HG03432 (cell line): ENCODE results near the gene PIGT.

Experiments
- ATAC-seq: cut with Tn5 transposase; IDR thresholded peaks from one replicate; pipeline ENCODE4 v1.9.1; 2021; ENCODE audit warnings: mild to moderate bottlenecking, moderate library complexity; ENCODE audit not compliant: unreplicated experiment

PIGT gene

DNA sequence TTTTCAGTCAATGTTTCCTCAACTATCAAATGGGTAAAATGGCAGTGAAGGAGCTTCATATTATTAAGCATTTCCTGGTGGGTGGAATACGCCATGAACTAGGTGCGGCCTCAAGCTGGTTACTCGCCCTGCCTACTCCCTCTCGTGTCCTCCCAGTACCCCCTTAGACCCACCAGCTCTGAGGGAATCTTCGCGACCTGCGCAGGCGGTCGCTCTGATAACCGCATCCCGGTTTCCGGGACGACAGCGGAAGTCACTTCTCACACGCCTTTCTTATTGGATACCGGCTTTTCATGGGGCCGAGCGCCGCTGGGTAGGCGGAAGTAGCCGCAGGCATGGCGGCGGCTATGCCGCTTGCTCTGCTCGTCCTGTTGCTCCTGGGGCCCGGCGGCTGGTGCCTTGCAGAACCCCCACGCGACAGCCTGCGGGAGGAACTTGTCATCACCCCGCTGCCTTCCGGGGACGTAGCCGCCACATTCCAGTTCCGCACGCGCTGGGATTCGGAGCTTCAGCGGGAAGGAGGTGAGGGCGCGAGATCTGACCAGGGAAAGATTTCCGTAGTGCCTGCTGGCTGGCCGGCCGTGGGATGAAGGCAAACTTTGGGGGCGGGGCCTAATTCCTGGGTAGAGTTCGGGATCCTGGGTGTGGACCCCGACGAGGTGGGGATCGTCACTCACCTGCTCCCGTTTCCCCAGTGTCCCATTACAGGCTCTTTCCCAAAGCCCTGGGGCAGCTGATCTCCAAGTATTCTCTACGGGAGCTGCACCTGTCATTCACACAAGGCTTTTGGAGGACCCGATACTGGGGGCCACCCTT, at the start of gene PIGT:
PIGT (plus strand) TSS at position 320 of the 816 bp plus-strand sequence; CDS start at position 336, 16 bp downstream.
- peak; percentile 83 for ATAC-seq

DNA sequence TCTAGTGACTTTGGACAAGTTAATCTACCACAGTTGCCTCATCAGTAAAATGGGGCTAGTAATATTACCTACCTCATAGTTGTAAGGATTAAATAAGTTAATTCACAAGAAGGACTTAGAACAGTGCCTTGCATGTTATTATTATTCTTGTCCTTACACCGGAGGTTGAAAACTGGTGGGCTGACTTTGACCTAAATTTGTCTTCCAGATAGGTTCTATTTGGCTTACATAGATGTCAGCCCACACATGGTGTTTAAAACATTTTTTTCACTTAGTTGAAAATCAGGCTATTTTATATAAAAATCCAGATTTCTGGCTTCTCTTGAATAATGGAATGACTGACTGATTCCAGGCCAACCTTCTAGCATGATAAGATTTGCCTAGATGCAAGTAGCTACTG, 49.7 kb upstream of the PIGT start:
- ATAC-seq: no peak

DNA sequence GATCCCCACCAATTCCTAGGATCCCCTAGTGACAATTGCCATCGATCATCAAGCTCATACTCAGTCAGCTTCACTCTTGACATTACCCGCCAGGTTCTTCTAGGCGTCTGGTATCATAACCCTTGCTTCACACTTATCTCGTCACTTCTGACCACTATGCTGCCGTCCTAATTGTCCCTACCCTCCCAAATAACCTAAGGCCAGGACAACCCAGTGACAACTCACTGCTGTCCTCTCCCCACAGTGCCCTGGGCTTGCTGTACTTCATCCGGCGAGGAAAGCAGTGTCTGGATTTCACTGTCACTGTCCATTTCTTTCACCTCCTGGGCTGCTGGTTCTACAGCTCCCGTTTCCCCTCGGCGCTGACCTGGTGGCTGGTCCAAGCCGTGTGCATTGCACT, 49.3 kb upstream of the PIGT start:
- no peak for ATAC-seq

DNA sequence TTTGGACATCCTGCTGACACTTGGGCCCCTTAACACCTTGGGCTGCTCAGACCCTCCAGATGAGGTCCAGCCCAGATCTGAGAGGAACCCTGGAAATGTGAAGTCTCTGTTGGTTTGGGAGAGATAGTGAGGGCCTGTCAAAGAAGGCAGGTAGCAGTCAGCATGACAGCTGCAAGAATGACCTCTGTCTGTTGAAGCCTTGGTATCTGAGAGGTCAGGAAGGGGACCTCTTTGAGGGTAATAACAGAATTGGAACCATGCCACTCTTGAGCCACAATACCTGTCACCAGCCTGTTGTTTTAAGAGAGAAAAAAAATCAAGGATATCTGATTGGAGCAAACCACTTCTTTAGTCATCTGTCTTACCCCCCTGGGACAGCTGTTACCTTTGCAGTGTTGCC, 48.8 kb upstream of the PIGT start:
- no peak for ATAC-seq

GRCh38 chr20:45368221-45368980, 47.5 kb upstream of the PIGT start:
- peak; percentile 79 for ATAC-seq

GRCh38 chr20:45370571-45371160, 45.3 kb upstream of the PIGT start:
- no peak for ATAC-seq

DNA sequence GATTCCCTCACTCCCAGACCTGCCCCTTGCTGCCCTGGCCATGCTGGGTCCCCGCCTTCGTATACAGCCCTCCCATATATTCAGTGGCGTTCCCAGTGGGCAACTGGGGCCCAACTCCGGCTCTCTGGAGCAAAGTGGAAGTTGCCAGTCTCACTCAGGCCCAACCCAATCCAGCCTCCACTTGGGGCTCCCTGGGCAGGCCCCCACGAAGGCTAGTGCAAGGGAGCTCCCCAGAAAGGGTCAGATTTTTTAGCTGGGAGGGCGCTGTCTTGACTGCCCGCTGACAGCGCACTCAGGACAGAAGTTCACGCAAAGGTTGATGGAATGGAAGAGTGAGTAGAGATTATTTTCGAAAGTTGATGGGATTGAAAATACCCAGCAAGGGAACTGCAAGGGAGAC, 43.7 kb upstream of the PIGT start:
- no peak for ATAC-seq

DNA sequence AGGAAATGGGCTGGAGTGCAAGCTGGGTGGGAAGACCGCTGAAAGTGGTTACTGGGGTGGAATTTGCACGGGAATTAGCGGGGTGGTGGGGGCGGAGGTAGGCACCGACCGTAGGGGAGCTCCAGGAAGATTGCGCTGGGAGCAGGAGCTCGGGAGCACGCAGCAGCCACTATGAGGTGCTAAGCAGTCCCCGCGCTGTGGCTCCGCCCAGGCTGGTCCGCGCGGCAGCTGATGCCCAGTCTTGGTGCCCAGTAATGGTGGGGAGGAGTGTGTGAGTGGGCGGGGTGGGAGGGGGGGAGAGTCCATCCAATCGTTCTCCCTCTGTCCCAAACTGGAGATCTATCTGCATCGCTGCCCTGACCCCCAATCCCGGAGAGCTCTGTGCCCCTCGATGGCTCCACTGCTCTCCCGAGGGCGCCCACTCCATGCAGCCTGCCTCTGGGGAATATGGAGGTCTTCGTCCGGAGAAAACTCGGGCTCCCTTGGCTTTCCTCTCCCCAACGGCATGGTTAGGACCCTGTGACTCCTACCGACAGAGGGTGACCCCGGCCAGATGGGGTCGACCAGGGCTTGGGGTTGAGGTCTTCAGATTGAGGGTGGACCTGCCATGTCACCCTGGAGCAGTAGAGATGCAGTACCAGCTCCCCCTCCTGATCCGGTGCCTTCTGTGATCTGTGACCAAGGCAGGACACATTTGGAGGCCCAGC, 43.1 kb upstream of the PIGT start:
- ATAC-seq: no peak

DNA sequence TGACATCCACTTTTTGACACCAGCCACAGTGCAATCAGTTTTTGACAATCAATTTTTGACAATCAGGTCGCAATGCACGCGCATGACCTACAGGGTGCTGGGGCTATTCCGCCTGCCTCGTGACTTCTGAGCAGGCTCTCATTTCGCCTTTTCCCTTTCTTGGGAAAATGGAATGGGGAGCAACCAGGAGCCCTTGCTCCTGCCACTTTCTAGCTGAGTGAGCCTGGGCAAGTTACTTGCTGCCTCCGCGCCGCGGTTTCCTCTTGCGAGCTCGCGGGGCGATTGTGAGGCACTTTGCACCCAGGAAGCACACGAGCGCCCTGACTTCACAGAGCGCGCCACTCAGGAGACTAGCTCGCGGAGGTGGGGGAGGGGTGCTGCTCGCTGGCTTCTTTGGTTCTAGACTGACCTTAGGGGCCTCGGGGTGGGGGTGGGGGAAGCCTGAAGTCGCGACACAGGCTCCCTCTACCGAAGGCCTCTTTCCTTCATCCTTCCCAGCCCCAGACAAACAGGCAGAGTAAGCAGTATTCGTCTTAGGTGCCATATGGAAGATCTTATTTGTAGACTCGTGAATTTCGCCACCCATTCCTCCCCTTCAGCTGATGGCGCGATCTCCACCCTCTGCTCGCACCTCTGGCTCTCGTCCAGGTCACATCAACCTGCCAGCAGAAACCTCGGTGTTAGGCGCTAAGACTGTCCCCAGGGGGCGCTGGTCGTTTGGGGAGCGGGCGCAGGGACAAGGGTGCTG, 42.4 kb upstream of the PIGT start:
- ATAC-seq: peak; percentile 87

DNA sequence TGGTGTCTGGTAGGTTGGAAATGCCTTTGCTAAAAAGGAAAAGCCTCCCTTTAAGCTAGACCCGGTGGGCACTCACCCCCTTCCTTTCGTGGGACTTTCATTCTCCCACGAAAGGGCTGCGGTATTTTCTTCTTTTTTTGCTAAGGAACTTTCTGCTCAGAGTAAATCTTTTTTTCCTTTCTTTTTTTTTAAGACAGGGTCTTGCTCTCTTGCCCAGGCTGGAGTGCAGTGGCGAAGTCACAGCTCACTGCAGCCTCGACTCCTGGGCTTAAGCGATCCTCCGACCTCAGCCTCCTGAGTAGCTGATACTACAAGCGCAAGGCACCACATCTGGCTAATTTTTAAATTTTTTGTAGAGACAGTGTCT, 41.9 kb upstream of the PIGT start:
- ATAC-seq: no peak

DNA sequence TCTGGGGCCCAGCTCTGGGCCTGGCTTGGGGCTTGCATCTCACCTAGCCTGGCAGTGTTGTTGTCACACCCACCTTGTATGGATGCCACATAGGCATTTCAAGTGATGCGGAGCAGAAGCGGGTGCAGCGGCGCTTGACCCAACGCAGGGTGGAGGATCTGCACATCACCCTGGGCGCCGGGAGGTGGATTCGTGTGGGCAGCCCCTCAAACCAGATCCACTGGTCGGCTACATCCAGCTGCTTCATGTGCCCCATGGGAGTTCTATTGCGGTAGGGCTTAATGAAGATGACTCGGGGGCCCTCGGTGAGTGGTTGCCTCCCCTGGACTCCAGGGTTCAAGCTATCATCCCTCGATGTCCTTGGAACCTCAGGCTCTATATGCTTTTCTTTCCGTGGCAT, 41.0 kb upstream of the PIGT start:
- ATAC-seq: no peak

- ATAC-seq: no peak
Measured at GRCh38 chr20:45377269-45377668, 38.7 kb upstream of the PIGT start.

DNA sequence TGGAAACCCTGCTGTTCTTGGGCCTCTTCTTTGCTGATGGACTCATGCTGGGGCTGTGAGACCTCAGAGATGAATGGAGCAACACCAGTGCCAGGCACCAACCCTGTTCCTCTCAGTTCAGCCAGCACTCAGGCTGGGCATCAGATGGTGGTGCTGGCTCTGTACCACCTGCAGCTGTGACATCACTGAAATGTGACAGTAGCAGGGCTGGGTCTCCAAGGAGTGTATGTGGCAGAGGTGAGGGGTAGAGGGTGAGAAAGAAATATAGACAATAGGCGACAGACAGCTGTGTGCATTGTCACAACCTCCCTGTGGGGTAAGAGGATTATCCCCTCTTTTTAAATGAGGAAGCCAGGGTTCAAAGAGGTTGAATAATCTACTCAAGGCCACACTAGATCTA, 37.8 kb upstream of the PIGT start, which contains the start of gene TP53TG5:
TP53TG5 (minus strand) TSS at position 135 of the 400 bp plus-strand sequence; CDS start at position 46, 89 bp downstream.
- no peak for ATAC-seq

DNA sequence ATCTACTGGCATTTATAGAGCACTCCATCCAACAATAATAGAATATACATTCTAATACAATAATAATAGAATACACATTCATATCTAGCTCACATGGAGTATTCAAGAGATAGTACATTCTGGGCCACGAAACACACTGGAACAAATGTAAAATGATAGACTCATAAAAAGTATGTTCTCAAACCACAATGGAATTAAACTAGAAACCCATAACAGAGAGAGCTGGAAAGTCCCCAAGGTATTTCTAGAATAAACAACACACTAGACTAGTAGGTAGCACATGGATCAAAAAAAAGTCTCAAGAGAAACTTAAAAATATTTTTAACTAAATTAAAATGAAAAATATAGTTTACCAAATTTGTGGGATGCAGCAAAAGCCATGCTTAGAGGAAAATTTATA, 28.7 kb upstream of the PIGT start:
- no peak for ATAC-seq

GRCh38 chr20:45390931-45391330, 25.0 kb upstream of the PIGT start:
- no peak for ATAC-seq

DNA sequence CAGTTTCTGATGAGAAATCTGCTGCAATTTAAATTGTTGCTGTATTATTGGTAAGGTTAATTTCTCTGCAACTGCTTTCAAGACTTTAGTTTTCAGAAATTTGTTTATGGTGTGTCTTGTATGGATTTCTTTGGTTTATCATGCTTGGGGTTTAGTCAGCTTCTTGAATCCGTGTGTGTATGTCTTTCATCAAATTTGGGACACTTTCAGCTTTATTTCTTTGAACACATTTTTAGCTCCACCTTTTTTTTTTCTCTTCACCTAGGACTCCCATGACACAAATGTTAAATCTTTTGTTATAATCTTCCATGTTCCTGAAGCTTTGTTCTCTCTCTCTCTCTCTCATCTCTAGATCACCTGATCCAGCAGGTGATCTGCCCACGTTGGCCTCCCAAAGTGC, 24.4 kb upstream of the PIGT start:
- no peak for ATAC-seq

DNA sequence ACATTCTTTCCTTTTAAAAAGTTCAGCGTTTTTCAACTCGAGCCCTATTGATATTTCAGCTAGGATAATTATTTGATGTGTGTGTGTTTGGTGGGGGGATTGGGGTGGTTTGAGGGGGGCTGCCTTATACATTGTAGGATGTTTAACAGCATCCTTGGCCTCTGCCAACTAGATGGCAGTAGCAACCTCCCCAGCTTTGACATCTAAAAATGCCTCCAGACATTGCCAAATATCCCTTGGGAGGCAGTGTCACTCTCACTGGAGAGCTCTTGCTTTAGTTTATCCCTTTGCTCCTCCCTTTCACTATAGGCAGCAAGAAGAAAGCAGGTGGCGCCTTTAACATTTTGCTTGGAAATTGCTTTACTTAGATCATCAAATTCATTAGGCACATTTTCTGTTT, 23.2 kb upstream of the PIGT start:
- ATAC-seq: no peak

DNA sequence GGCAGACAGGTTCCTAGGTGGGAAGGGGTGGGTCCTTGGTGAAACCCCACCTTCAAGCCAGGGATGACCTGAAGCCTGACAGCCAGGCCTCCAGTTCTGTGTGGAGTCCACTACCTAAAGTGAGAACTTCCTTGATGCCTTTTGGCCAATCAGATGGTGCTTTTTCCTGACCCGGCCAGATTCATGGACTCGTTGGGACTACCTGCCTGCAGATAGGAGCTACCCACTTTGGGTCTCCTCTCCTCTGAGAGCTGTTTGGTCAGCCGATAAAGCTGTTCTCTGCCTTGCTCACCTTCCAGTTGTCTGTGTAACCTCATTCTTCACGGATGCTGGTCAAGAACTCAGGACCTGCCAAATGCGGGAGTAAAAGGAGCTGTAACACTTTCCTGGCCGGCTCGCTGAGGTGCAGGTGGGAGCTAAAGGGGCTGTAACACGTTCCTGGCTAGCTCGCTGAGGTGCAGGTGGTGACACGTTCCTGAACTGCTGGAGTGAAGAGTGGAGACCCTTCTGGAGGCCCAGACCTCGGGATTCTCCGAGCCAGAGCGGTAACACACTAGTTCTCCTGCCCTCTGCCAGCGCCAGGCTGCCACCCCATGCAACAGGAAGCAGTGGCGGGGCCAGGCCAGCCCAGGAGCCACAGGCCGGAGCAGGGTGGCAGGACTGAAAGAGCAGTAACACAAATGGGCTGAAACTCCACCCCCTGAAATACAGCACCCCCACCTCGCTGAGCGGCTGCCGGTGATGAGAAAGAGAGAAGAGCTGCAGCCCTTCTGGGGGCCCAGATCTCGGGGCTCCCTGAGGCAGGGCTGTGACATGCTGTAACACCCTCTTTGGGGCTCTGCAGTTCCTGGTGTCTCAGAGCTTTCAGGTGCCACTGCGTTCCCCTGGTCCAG, 21.5 kb upstream of the PIGT start:
- no peak for ATAC-seq

GRCh38 chr20:45395114-45395415, 20.9 kb upstream of the PIGT start:
- no peak for ATAC-seq

GRCh38 chr20:45399018-45399417, 16.9 kb upstream of the PIGT start:
- no peak for ATAC-seq
